ENCODE measurements around the gene PADI2.

PADI2 gene

GRCh38 chr1:17053086-17053684 lies 66.1 kb downstream of the PADI2 start:
- DNase-seq: no peak

- DNase-seq: no peak
These were observed 66.6 kb downstream of the PADI2 start for GRCh38 chr1:17052641-17053040.

GRCh38 chr1:17052038-17052437 lies 67.2 kb downstream of the PADI2 start:
- no peak for DNase-seq

GRCh38 chr1:17047924-17048323 lies 71.3 kb downstream of the PADI2 start:
- DNase-seq: no peak

- no peak for DNase-seq
These were observed 73.0 kb downstream of the PADI2 start for GRCh38 chr1:17046334-17046657.

GRCh38 chr1:17045634-17046333 lies 73.5 kb downstream of the PADI2 start:
- DNase-seq: peak in 1 of 2 donors; percentile 45

GRCh38 chr1:17045150-17045549 lies 74.1 kb downstream of the PADI2 start:
- DNase-seq: peak in 1 of 2 donors; percentile 27

GRCh38 chr1:17043676-17044075 lies 75.6 kb downstream of the PADI2 start:
- DNase-seq: no peak

GRCh38 chr1:17040135-17040534 lies 79.1 kb downstream of the PADI2 start:
- no peak for DNase-seq

- DNase-seq: no peak
These were observed 79.7 kb downstream of the PADI2 start for GRCh38 chr1:17039522-17039921.

- no peak for DNase-seq
These were observed 85.8 kb downstream of the PADI2 start for GRCh38 chr1:17033481-17033880.

- no peak for DNase-seq
These were observed 86.5 kb downstream of the PADI2 start for GRCh38 chr1:17032741-17033140.

GRCh38 chr1:17031436-17031835 lies 87.8 kb downstream of the PADI2 start:
- no peak for DNase-seq

- DNase-seq: no peak
These were observed 89.0 kb downstream of the PADI2 start for GRCh38 chr1:17030206-17030605.

- DNase-seq: no peak
These were observed 90.5 kb downstream of the PADI2 start for GRCh38 chr1:17028662-17029188.

GRCh38 chr1:17027900-17028299 lies 91.4 kb downstream of the PADI2 start:
- no peak for DNase-seq

GRCh38 chr1:17027403-17027802 lies 91.8 kb downstream of the PADI2 start:
- DNase-seq: no peak

- no peak for DNase-seq
These were observed 94.5 kb downstream of the PADI2 start for GRCh38 chr1:17024721-17025120.

- DNase-seq: no peak
These were observed 95.7 kb downstream of the PADI2 start for GRCh38 chr1:17023573-17023972.

GRCh38 chr1:17023102-17023501 lies 96.1 kb downstream of the PADI2 start:
- DNase-seq: no peak

GRCh38 chr1:17021896-17022295 lies 97.4 kb downstream of the PADI2 start:
- no peak for DNase-seq

- DNase-seq: no peak
These were observed 98.7 kb downstream of the PADI2 start for GRCh38 chr1:17020502-17020901.

- DNase-seq: no peak
These were observed 100.4 kb downstream of the PADI2 start for GRCh38 chr1:17018849-17019248.

GRCh38 chr1:17017435-17017834 lies 101.8 kb downstream of the PADI2 start:
- DNase-seq: no peak
